OCI-LY3 (cell line): ENCODE measurements around the gene HTT.

Experiments used
- EZH2phosphoT487 ChIP-seq: fragments of 200-600 bp; shearing (Covaris generic); IDR thresholded peaks from 2 replicates; pipeline ENCODE4 v1.6.1; 2018; ENCODE audit warnings: antibody characterized with exemption, mixed run types, low read depth
- TF ChIP-seq, protein P1 (sequence below): fragments of 200-600, 300-600 bp; sonication (generic); IDR thresholded peaks from 2 replicates; pipeline ENCODE4 v1.5.1; 2014; ENCODE audit warnings: antibody characterized with exemption, low read length, low read depth

DNA sequence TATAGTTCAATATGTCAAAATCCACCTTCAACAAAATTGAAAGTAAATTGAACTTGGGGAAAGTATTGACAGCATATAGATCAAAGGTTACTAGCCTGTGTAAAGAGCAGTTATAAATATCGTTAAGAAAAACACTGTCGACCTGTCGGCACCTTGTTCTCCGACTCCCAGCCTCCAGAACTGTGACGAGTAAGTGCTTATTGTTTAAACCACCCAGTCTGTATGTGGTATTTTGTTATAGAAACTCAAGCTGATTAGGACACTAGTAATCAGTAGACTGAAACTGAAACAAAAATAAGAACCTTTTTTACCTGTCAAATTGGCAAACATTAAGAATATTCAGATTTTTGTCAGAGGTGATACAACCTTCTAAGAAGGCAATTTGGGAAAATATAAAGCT lies 17.0 kb downstream of the HTT start:
- TF ChIP-seq, protein P1, sequence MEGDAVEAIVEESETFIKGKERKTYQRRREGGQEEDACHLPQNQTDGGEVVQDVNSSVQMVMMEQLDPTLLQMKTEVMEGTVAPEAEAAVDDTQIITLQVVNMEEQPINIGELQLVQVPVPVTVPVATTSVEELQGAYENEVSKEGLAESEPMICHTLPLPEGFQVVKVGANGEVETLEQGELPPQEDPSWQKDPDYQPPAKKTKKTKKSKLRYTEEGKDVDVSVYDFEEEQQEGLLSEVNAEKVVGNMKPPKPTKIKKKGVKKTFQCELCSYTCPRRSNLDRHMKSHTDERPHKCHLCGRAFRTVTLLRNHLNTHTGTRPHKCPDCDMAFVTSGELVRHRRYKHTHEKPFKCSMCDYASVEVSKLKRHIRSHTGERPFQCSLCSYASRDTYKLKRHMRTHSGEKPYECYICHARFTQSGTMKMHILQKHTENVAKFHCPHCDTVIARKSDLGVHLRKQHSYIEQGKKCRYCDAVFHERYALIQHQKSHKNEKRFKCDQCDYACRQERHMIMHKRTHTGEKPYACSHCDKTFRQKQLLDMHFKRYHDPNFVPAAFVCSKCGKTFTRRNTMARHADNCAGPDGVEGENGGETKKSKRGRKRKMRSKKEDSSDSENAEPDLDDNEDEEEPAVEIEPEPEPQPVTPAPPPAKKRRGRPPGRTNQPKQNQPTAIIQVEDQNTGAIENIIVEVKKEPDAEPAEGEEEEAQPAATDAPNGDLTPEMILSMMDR, result no peak
- no peak for TF ChIP-seq EZH2phosphoT487
